Keratinocyte (primary cell): ENCODE data around the gene DMAC1. TPM values are rescaled to one million over a fixed set of nuclear protein-coding genes. Genes with fewer than 3 reads are reported as not detected.

ENCODE experiments used
- DNase-seq: peaks from one replicate; pipeline ENCODE4 v3.0.0-alpha.2; 2011; ENCODE audit warnings: low read depth, missing footprints, low spot score
- FAIRE-seq: peaks from 2 replicates; lab custom pipeline; 2011; peaks lifted over from hg19 to GRCh38; lab: Jason Lieb, UNC
- H2AFZ ChIP-seq: 2 replicates; pipeline ENCODE4 v1.6.0; 2012; ENCODE audit warnings: low read length, control low read depth, inconsistent platforms; ENCODE audit not compliant: control insufficient read depth
- H3K27ac ChIP-seq: 2 replicates; pipeline ENCODE4 v1.5.1; 2011; ENCODE audit warnings: low read length; ENCODE audit not compliant: control insufficient read depth, insufficient read depth
- H3K27me3 ChIP-seq: 3 replicates; pipeline ENCODE4 v1.6.0; 2011; ENCODE audit warnings: low read length; ENCODE audit not compliant: control insufficient read depth, insufficient read depth; ENCODE audit errors: extremely low read depth
- H3K36me3 ChIP-seq, 2 experiments: 2 replicates in 1 of 2; 3 replicates in 1 of 2; pipeline ENCODE4 v1.5.1; 2011; ENCODE audit warnings: low read length in 2 of 2, mild to moderate bottlenecking in 1 of 2; ENCODE audit not compliant: control insufficient read depth in 2 of 2, insufficient read depth in 2 of 2; ENCODE audit errors: extremely low read depth in 1 of 2
- H3K4me1 ChIP-seq: 3 replicates; pipeline ENCODE4 v1.5.1; 2011; ENCODE audit warnings: low read length; ENCODE audit not compliant: control insufficient read depth, insufficient read depth; ENCODE audit errors: extremely low read depth
- H3K4me2 ChIP-seq: 3 replicates; pipeline ENCODE4 v1.6.0; 2011; ENCODE audit warnings: low read depth, low read length; ENCODE audit not compliant: control insufficient read depth, insufficient read depth; ENCODE audit errors: extremely low read depth
- H3K4me3 ChIP-seq, 3 experiments: fragments of 200-600 bp in 1 of 3; sonication (generic) in 1 of 3; 2 replicates in 2 of 3; 3 replicates in 1 of 3; pipeline ENCODE4 v1.5.1; 2011 to 2016; ENCODE audit warnings: low read length in 3 of 3, mild to moderate bottlenecking in 3 of 3, control low read depth in 2 of 3, inconsistent platforms in 1 of 3, low read depth in 1 of 3, mixed read lengths in 1 of 3, mixed run types in 1 of 3, moderate library complexity in 1 of 3; ENCODE audit not compliant: control insufficient read depth in 2 of 3, insufficient read depth in 2 of 3; ENCODE audit errors: extremely low read depth in 1 of 3
- H3K79me2 ChIP-seq: 2 replicates; pipeline ENCODE4 v1.6.0; 2012; ENCODE audit warnings: low read length; ENCODE audit not compliant: control insufficient read depth, insufficient read depth
- H3K9ac ChIP-seq: 3 replicates; pipeline ENCODE4 v1.6.0; 2011; ENCODE audit warnings: low read length; ENCODE audit not compliant: control insufficient read depth, insufficient read depth; ENCODE audit errors: extremely low read depth
- H3K9me1 ChIP-seq: 3 replicates; pipeline ENCODE4 v1.6.0; 2011; ENCODE audit warnings: low read length; ENCODE audit not compliant: control insufficient read depth, insufficient read depth; ENCODE audit errors: extremely low read depth
- H3K9me3 ChIP-seq: 2 replicates; pipeline ENCODE4 v1.5.1; 2012; ENCODE audit warnings: low read depth, low read length; ENCODE audit not compliant: control insufficient read depth
- H4K20me1 ChIP-seq: 3 replicates; pipeline ENCODE4 v1.6.0; 2011; ENCODE audit warnings: low read length; ENCODE audit not compliant: control insufficient read depth, insufficient read depth; ENCODE audit errors: extremely low read depth
- CTCF ChIP-seq, 3 experiments: IDR thresholded peaks in 1 of 3; conservative IDR thresholded peaks in 1 of 3; optimal IDR thresholded peaks in 1 of 3; 2 replicates in 2 of 3; 3 replicates in 1 of 3; pipeline versions ENCODE3 to v1.5.1; 2011; ENCODE audit warnings: low read length in 3 of 3, mild to moderate bottlenecking in 3 of 3, moderate library complexity in 2 of 3, control low read depth in 1 of 3, inconsistent platforms in 1 of 3; ENCODE audit not compliant: insufficient read depth in 2 of 3; ENCODE audit errors: extremely low read depth in 1 of 3
- EZH2 ChIP-seq: IDR thresholded peaks from one replicate; pipeline ENCODE4 v1.6.1; 2012; ENCODE audit warnings: inconsistent platforms, mild to moderate bottlenecking, low read length, moderate library complexity
- dilution Hi-C: fragments of 300-500 bp; cut with MboI; formaldehyde crosslinking; loops from one replicate; pipeline ENCODE4 v1.7.0; 2020; ENCODE audit warnings: low sequenced_read_pairs; ENCODE audit not compliant: extremely low pct_ligation_motif_present
- polyA plus RNA-seq, 5 experiments: library from polyadenylated mRNA; depleted of rRNA in 3 of 5; stranded (reverse) in 3 of 5; stranded (forward) in 1 of 5; unstranded in 1 of 5; fragments of >200 nt; gene quantifications; 1 replicate in 1 of 5; 2 replicates in 3 of 5; 3 replicates in 1 of 5; pipeline versions ENCODE4 v1.2.1 to v1.2.3, GENCODE V29; 2011 to 2012; ENCODE audit warnings: missing spikeins in 2 of 5, low read depth in 1 of 5, low replicate concordance in 1 of 5

Gene DMAC1
- polyA plus RNA-seq, 1 donor (not counting 4 experiments of a cell fraction or from before 2014, with no cell fraction given), result 71.4 TPM

GRCh38 chr9:7794196-7794595, 5.4 kb downstream of the DMAC1 start:
- H4K20me1 ChIP-seq, result no peaks in the 10 kb centered on the region
- FAIRE-seq (no peak), DNase-seq (no peak)
- dilution Hi-C loops, result no loop called here
- H3K9me1 ChIP-seq, result peaks cover 3% of the 10 kb centered on the region
- no peak overlapping the region for H3K4me2 ChIP-seq
- H3K27me3 ChIP-seq, result no peaks in the 10 kb centered on the region
- H3K79me2 ChIP-seq, result peaks cover 14% of the 10 kb centered on the region
- no peak overlapping the region for H3K27ac ChIP-seq
- no peak overlapping the region for H3K4me3 ChIP-seq
- TF ChIP-seq CTCF (optimal IDR thresholded peaks at IDR 0.05 in 1 of 3, IDR thresholded peaks at IDR 0.05 in 1 of 3, conservative IDR thresholded peaks at IDR 0.05 in 1 of 3; ENCODE audit: extremely low read depth in 1 of 3, insufficient read depth in 2 of 3, low read length in 3 of 3), result no peak
- TF ChIP-seq EZH2, result no peak
- no peak overlapping the region for H2AFZ ChIP-seq
- peaks cover 4 to 7% of the 10 kb centered on the region in 2 experiments for H3K36me3 ChIP-seq
- peaks cover 9% of the 10 kb centered on the region for H3K4me1 ChIP-seq
- H3K9me3 ChIP-seq, result no peaks in the 10 kb centered on the region
- no peak overlapping the region for H3K9ac ChIP-seq

GRCh38 chr9:7791394-7791793, 8.2 kb downstream of the DMAC1 start:
- Histone ChIP-seq H3K4me2 (no peak overlapping the region), H2AFZ (no peak overlapping the region), H3K4me1 (no peaks in the 10 kb centered on the region), H3K4me3 (no peak overlapping the region), H4K20me1 (no peaks in the 10 kb centered on the region), H3K27ac (no peak overlapping the region), H3K27me3 (no peaks in the 10 kb centered on the region), H3K36me3 (peaks cover 4 to 11% of the 10 kb centered on the region in 2 experiments), H3K9me1 (peaks cover 3% of the 10 kb centered on the region), H3K9ac (no peak overlapping the region), H3K79me2 (no peaks in the 10 kb centered on the region), H3K9me3 (no peaks in the 10 kb centered on the region)
- no peak for DNase-seq
- dilution Hi-C loops, result no loop called here
- TF ChIP-seq EZH2 (no peak), CTCF (optimal IDR thresholded peaks at IDR 0.05 in 1 of 3, IDR thresholded peaks at IDR 0.05 in 1 of 3, conservative IDR thresholded peaks at IDR 0.05 in 1 of 3; ENCODE audit: extremely low read depth in 1 of 3, insufficient read depth in 2 of 3, low read length in 3 of 3) (no peak)
- FAIRE-seq, result no peak
